Tibial nerve (tissue), 4 donors: Measurements from ENCODE around the gene DLEU7. TPM values are rescaled to one million over a fixed set of nuclear protein-coding genes. Genes with fewer than 3 reads are reported as not detected.

Source experiments
- DNase-seq, 2 donors: peaks; one replicate each; pipeline ENCODE4 v3.0.0-alpha.2; 2019; ENCODE audit warnings: low spot score in 2 of 2
- H3K27ac ChIP-seq, 4 donors: fragments of 200-600 bp; sonication (generic) in 3 of 4; one replicate each; pipeline ENCODE4 v1.5.1; 2017 to 2019; ENCODE audit warnings: mild to moderate bottlenecking in 1 of 4
- H3K27me3 ChIP-seq, 2 donors: fragments of 200-600 bp; sonication (generic) in 1 of 2; one replicate each; pipeline versions ENCODE4 v1.5.1 to v1.6.0; 2017 to 2019
- H3K36me3 ChIP-seq, 3 donors: fragments of 200-600 bp; sonication (generic); one replicate each; pipeline ENCODE4 v1.5.1; 2018 to 2019
- H3K4me1 ChIP-seq, 4 donors: fragments of 200-600 bp; sonication (generic) in 3 of 4; one replicate each; pipeline ENCODE4 v1.5.1; 2017 to 2019
- H3K4me3 ChIP-seq, 4 donors: fragments of 200-600 bp; sonication (generic) in 3 of 4; one replicate each; pipeline ENCODE4 v1.5.1; 2017 to 2019; ENCODE audit warnings: mild to moderate bottlenecking in 1 of 4, moderate library complexity in 1 of 4
- H3K9me3 ChIP-seq, 4 donors: fragments of 200-600 bp; sonication (generic) in 3 of 4; one replicate each; pipeline ENCODE4 v1.5.1; 2017 to 2019
- EP300 ChIP-seq, 2 donors: sonication (generic); formaldehyde crosslinking; IDR thresholded peaks; one replicate each; pipeline ENCODE4 v1.6.1; 2017; ENCODE audit warnings: antibody characterized with exemption in 2 of 2, mild to moderate bottlenecking in 1 of 2
- POLR2A ChIP-seq, 2 donors: fragments of 450-650 bp; IDR thresholded peaks; one replicate each; pipeline ENCODE4 v1.6.1; 2017; ENCODE audit warnings: antibody characterized with exemption in 2 of 2, mild to moderate bottlenecking in 2 of 2, moderate library complexity in 2 of 2
- WGBS, 2 donors: methylation state at CpG; one replicate each; pipeline ENCODE4 v1.1.5; 2018; 5-methylcytosine and 5-hydroxymethylcytosine counted together
- total RNA-seq, 4 donors: library from RNA; depleted of rRNA; stranded (reverse); fragments of >200 nt; gene quantifications; one replicate each; pipeline ENCODE4 v1.1.0, GENCODE V29; 2016
- TF ChIP-seq, protein P1 (sequence below), 5 experiments: fragments of 200-600 bp in 3 of 5; fragments of 450-650 bp in 2 of 5; sonication (generic) in 3 of 5; IDR thresholded peaks; one replicate each; pipeline ENCODE4 v1.5.1; 2016 to 2019; ENCODE audit warnings: antibody characterized with exemption in 5 of 5, mild to moderate bottlenecking in 3 of 5, moderate library complexity in 2 of 5

The DLEU7 gene
- 10 to 100 TPM in 2 of 4 donors, 1 to 10 TPM in 2; 6.7 to 43.5 (median 11.5) TPM for total RNA-seq

DNA sequence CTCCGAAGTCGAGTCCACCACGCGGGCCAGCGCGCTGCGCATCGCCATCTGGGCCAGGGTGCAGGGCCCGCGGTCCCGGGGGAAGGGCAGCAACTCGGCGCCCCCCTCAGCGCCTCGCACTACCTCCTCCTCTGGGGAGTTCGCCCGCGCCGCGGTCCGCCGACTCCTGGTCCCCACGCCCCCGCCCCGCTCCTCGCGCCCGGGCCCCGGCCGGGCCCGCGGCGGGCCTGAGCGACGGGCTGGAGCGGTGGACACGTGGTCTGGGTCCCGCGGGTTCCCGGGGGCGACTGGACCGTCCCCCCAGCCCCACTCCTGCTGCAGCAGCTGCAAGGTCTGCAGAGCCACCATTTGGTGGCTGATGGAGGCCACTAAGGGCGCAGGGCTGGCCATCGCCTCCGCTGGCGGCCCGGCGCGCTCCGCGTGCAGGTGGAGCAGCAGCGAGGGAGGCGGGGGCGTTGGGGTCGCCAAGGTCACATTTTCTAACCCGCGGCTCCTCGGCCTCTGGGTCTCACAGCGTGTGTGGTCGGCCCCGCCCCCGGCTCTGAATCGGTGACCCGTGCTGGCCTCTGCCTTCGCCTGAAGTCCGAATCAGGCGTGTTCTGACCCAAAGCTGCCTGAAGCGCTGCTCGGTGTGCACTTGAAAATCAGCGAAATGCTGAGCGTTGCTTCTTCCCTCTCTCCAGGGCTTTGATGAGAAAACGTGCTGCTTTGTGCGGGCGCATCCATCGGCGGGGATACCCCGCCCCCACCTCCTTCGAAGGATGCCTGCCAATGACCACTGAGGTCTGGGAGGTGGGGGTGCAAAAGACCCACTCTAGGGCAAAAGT lies at the start of gene DLEU7:
Gene DLEU7 (minus strand): TSS at position 436 of the 827 bp plus-strand sequence. CDS start 46 bp downstream, at position 390.
- Histone ChIP-seq H3K4me1 (peaks cover 0 to 32% (median 3%) of the 10 kb centered on the region in 4 donors), H3K36me3 (peaks cover 0 to 3% (median 0%) of the 10 kb centered on the region in 3 donors), H3K27me3 (no peaks in the 10 kb centered on the region), H3K9me3 (no peaks in the 10 kb centered on the region), H3K4me3 (peak within 1 kb of the TSS; percentile 23 to 54 (median 34)), H3K27ac (peak within 1 kb of the TSS in 2 of 4 donors; percentile 8 to 64)
- DNase-seq: peak; percentile 39 to 55
- TF ChIP-seq EP300 (IDR thresholded peaks at IDR 0.05) (peak in 1 of 2 donors; percentile 28), POLR2A (IDR thresholded peaks at IDR 0.05) (no peak)
- 12 to 23% methylated on average over 38 of the region's 78 CpGs for WGBS, 2 donors

DNA sequence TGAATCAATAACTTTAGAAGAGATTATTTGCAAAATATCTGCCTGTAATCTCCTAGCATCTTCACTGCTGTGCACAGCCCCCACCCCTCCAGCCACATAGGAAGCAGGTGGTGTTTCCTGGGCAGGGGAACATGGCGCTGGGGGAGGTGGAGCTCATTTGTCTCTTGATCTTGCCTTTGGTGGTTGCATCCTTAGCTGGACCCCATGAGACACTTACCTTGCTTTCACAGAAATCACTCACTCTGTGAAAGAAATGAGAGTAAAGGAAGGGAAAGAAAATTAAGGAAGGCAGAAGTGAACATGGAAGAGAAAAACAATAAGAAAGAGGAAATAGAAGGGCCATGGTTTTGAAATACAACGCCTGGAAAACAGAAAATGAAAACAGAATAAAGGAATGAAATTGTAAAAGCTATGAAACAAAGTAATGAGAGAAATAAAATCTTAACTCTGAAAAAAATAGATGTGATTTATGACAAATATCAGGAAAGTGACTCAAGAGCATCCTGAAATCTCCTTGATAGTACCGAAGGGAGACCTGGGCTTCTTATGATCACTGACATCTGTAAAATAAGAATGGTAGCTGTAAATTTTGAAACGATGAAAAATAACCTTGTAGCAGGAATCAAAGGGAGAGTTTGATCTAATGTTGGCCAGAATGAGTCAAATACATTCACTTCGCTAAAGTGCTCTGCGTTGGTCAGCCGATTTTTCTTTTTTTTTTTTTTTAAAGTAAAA lies 48.9 kb upstream of the DLEU7 start:
- Histone ChIP-seq H3K27ac (peak overlapping the region in 1 of 4 donors; percentile 75), H3K4me3 (no peak overlapping the region), H3K36me3 (no peaks in the 10 kb centered on the region), H3K27me3 (no peaks in the 10 kb centered on the region), H3K4me1 (peaks cover 0 to 7% (median 2%) of the 10 kb centered on the region in 4 donors), H3K9me3 (no peaks in the 10 kb centered on the region)
- WGBS, 2 donors: 65 to 69% methylated on average over 7 of the region's 7 CpGs
- TF ChIP-seq POLR2A (IDR thresholded peaks at IDR 0.05) (no peak), EP300 (IDR thresholded peaks at IDR 0.05) (no peak)
- TF ChIP-seq, protein P1, sequence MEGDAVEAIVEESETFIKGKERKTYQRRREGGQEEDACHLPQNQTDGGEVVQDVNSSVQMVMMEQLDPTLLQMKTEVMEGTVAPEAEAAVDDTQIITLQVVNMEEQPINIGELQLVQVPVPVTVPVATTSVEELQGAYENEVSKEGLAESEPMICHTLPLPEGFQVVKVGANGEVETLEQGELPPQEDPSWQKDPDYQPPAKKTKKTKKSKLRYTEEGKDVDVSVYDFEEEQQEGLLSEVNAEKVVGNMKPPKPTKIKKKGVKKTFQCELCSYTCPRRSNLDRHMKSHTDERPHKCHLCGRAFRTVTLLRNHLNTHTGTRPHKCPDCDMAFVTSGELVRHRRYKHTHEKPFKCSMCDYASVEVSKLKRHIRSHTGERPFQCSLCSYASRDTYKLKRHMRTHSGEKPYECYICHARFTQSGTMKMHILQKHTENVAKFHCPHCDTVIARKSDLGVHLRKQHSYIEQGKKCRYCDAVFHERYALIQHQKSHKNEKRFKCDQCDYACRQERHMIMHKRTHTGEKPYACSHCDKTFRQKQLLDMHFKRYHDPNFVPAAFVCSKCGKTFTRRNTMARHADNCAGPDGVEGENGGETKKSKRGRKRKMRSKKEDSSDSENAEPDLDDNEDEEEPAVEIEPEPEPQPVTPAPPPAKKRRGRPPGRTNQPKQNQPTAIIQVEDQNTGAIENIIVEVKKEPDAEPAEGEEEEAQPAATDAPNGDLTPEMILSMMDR (IDR thresholded peaks at IDR 0.05): no peak
- DNase-seq: no peak

DNA sequence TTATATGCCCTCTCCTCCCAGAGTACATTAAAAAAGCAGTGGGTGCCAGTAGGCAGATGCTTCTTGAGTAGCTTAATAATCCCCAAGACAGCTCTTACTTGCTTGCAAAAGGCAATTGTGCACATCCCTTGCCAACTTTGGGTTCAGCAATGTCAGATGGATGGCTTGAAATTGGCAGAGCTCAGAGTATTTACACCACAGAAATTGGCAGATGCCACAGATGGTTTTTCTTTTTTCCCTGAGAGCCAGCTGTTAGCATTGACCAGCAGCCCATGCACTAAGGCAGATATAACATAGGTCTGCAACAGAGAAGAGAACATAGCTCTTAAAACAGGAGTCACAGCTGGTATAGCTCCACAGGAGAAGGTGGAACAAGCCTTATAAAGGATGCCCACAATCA lies 47.7 kb upstream of the DLEU7 start:
- H3K4me1 ChIP-seq: peaks cover 0 to 7% (median 2%) of the 10 kb centered on the region in 4 donors
- DNase-seq: no peak
- no peak overlapping the region for H3K4me3 ChIP-seq
- TF ChIP-seq, protein P1 (IDR thresholded peaks at IDR 0.05): no peak
- no peak for TF ChIP-seq POLR2A (IDR thresholded peaks at IDR 0.05)
- no peak for TF ChIP-seq EP300 (IDR thresholded peaks at IDR 0.05)
- no peaks in the 10 kb centered on the region for H3K9me3 ChIP-seq
- H3K36me3 ChIP-seq: no peaks in the 10 kb centered on the region
- H3K27ac ChIP-seq: no peak overlapping the region
- H3K27me3 ChIP-seq: no peaks in the 10 kb centered on the region

DNA sequence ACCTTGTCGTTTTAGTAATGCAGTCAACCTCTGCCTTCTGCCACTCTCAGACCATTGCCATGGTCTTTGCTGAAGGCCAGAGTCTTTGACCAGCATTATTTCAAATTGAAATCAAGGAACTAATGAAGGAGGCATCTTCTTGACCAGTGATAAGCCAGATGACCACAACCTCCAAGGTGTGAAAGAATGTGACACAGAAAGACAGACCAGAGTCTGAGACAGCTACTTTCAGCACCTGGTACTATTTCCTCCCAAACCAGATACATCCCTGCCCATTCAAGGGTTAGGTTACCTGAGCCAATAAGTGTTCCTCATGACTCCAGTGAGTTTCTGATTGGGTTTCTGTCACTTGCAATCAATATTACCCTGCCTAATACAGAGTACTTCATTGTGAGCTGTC lies 45.8 kb upstream of the DLEU7 start:
- no peaks in the 10 kb centered on the region for H3K36me3 ChIP-seq
- TF ChIP-seq POLR2A (IDR thresholded peaks at IDR 0.05) (no peak), EP300 (IDR thresholded peaks at IDR 0.05) (no peak)
- TF ChIP-seq, protein P1 (IDR thresholded peaks at IDR 0.05): no peak
- H3K4me3 ChIP-seq: no peak overlapping the region
- no peaks in the 10 kb centered on the region for H3K27me3 ChIP-seq
- no peak overlapping the region for H3K27ac ChIP-seq
- 40 to 92% methylated on average over 1 of the region's 1 CpG for WGBS, 2 donors
- no peaks in the 10 kb centered on the region for H3K9me3 ChIP-seq
- DNase-seq: no peak
- H3K4me1 ChIP-seq: peaks cover 0 to 7% (median 2%) of the 10 kb centered on the region in 4 donors

DNA sequence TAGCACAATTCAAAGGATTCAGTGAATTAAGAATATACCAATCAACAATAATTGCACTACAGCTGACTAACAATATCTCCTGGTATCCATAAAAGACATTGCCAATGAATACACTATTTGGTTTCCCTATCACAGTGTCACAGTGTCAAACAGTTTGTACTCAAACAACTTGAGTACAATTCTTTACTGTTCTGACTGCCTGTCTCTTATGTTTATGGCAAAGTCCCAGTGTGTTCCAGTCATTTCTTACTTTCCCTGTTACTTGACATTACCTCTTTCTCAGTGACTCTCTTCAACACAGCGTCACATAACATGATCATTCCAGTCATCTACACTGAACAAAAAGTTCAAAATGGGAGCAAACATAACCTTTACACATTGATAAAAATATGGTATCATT lies 44.9 kb upstream of the DLEU7 start:
- 35 to 75% methylated on average over 1 of the region's 1 CpG for WGBS, 2 donors
- Histone ChIP-seq H3K4me3 (no peak overlapping the region), H3K27ac (no peak overlapping the region), H3K9me3 (no peaks in the 10 kb centered on the region), H3K27me3 (no peaks in the 10 kb centered on the region), H3K4me1 (peaks cover 0 to 3% (median 0%) of the 10 kb centered on the region in 4 donors), H3K36me3 (no peaks in the 10 kb centered on the region)
- TF ChIP-seq POLR2A (IDR thresholded peaks at IDR 0.05) (no peak), EP300 (IDR thresholded peaks at IDR 0.05) (no peak)
- TF ChIP-seq, protein P1 (IDR thresholded peaks at IDR 0.05): no peak
- DNase-seq: no peak
